ENCODE measurements around the gene S100Z.

DNA sequence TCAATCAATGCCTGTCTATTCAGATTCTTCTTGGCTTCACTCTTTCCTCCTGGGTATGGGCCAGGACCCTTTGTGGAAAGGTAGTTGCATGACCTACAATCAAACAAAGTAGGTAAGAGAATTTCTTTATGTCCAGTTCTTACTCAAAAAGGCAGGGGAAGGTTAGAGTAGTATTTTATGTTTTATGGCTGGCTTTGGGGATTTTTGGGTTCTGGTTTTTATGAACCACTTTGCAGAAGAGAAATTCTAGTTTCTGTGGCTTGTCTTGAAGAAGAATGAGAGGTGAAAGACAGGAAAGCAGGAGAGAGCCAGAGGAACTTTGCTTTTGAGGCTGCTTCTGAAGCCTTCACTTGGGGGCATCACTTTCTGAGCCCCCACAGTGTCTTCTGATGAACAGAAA, 88.4 kb downstream of the S100Z start:
- TF ChIP-seq, protein P1, sequence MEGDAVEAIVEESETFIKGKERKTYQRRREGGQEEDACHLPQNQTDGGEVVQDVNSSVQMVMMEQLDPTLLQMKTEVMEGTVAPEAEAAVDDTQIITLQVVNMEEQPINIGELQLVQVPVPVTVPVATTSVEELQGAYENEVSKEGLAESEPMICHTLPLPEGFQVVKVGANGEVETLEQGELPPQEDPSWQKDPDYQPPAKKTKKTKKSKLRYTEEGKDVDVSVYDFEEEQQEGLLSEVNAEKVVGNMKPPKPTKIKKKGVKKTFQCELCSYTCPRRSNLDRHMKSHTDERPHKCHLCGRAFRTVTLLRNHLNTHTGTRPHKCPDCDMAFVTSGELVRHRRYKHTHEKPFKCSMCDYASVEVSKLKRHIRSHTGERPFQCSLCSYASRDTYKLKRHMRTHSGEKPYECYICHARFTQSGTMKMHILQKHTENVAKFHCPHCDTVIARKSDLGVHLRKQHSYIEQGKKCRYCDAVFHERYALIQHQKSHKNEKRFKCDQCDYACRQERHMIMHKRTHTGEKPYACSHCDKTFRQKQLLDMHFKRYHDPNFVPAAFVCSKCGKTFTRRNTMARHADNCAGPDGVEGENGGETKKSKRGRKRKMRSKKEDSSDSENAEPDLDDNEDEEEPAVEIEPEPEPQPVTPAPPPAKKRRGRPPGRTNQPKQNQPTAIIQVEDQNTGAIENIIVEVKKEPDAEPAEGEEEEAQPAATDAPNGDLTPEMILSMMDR (IDR thresholded peaks at IDR 0.05) = no peak
- TF ChIP-seq EP300 (IDR thresholded peaks at IDR 0.05) (no peak), POLR2A (IDR thresholded peaks at IDR 0.05) (no peak)

Measured in stomach (tissue), 4 donors.